ENCODE data around the gene HOMER1. TPM values are rescaled to one million over a fixed set of nuclear protein-coding genes. Genes with fewer than 3 reads are reported as not detected.

HOMER1 gene
- total RNA-seq, 4 donors from 2014 or later, result 3.1 to 80.5 (median 11.4) TPM

- TF ChIP-seq CTCF (IDR thresholded peaks at IDR 0.05), result no peak
- no peak for ATAC-seq (ENCODE audit: low FRiP score)
- DNase-seq (ENCODE audit: low spot score), result no peak
These were observed 83.7 kb downstream of the HOMER1 start for GRCh38 chr5:79430196-79430595.

- no peak for TF ChIP-seq CTCF (IDR thresholded peaks at IDR 0.05)
- DNase-seq (ENCODE audit: low spot score), result no peak
- no peak for ATAC-seq (ENCODE audit: low FRiP score)
These were observed 90.6 kb downstream of the HOMER1 start for GRCh38 chr5:79423296-79423695.

GRCh38 chr5:79420248-79420647 is 93.7 kb downstream of the HOMER1 start:
- ATAC-seq (ENCODE audit: low FRiP score) (no peak), DNase-seq (ENCODE audit: low spot score) (no peak)
- TF ChIP-seq CTCF (IDR thresholded peaks at IDR 0.05), result no peak

GRCh38 chr5:79418276-79418675 is 95.7 kb downstream of the HOMER1 start:
- ATAC-seq (ENCODE audit: low FRiP score) (no peak), DNase-seq (ENCODE audit: low spot score) (no peak)
- TF ChIP-seq CTCF (IDR thresholded peaks at IDR 0.05), result no peak

- TF ChIP-seq CTCF (IDR thresholded peaks at IDR 0.05), result no peak
- ATAC-seq (ENCODE audit: low FRiP score) (no peak), DNase-seq (ENCODE audit: low spot score) (no peak)
These were observed 96.4 kb downstream of the HOMER1 start for GRCh38 chr5:79417495-79417894.

GRCh38 chr5:79416499-79416898 is 97.4 kb downstream of the HOMER1 start:
- TF ChIP-seq CTCF (IDR thresholded peaks at IDR 0.05), result no peak
- ATAC-seq (ENCODE audit: low FRiP score) (no peak), DNase-seq (ENCODE audit: low spot score) (no peak)

GRCh38 chr5:79413112-79413511 is 100.8 kb downstream of the HOMER1 start:
- no peak for ATAC-seq (ENCODE audit: low FRiP score)
- TF ChIP-seq CTCF (IDR thresholded peaks at IDR 0.05), result no peak

More at GRCh38 chr5:79413112-79413511, 100.8 kb downstream of the HOMER1 start:
- no peak for DNase-seq (ENCODE audit: low spot score)

All from omental fat pad (tissue), 4 donors.